Stimulated activated CD8-positive, alpha-beta memory T cell treated with anti-CD3 and anti-CD28 coated beads, Interleukin-15, amount 100 ng/mL, for 1 hour (primary cell): Measurements from ENCODE around the gene GPBP1L1.
"Not testable (repeated sequence)": the region's sequence is repeated elsewhere in the genome, so short reads cannot be mapped to it uniquely, and the experiment has no call there.

Experiments
- DNase-seq: peaks from one replicate; pipeline ENCODE4 v3.0.0-alpha.2; 2020; ENCODE audit warnings: low read depth

The GPBP1L1 gene

GRCh38 chr1:45679123-45679522 is 7.2 kb downstream of the GPBP1L1 start:
- no peak for DNase-seq

DNA sequence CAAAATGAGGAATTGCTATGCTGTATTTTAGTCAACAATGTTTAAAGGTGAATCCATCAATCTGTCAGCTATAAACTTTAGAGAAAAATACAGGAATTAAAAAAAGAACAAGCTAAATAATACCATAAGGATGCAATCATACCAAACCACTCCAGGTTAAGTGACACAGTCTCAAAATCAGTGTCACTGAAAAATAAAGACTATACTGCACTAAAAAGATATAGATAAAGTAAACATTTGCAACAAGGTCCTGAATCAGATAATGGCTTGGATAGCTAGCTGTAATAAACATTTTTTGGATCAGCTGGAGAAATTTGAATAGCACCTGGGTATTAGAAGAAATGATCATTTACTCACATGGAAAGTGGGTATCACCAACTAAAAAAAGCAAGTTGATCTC is 7.8 kb downstream of the GPBP1L1 start:
- no peak for DNase-seq

DNA sequence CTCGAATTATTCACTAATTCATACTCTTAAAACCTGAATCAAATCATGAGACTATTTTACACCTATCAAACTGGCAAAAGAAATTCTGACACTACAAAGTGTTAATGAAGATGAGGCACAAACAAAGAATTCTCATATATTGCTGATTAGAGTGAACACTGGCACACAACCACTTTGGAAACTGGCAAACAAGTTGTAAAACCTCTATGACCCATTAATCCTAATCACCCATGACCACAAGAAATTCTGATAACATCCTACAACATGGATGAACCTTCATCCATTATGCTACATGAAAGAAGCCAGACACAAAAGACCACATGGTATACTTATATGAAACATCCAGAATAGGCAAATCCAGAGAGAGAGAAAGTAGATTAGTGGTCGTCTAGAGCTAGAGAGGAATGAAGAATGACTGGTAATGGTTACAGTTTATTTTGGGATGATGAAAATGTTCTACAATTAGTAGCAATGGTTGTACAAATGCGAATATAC is 8.5 kb downstream of the GPBP1L1 start:
- no peak for DNase-seq

GRCh38 chr1:45676553-45676952 is 9.8 kb downstream of the GPBP1L1 start:
- not testable (repeated sequence) for DNase-seq

DNA sequence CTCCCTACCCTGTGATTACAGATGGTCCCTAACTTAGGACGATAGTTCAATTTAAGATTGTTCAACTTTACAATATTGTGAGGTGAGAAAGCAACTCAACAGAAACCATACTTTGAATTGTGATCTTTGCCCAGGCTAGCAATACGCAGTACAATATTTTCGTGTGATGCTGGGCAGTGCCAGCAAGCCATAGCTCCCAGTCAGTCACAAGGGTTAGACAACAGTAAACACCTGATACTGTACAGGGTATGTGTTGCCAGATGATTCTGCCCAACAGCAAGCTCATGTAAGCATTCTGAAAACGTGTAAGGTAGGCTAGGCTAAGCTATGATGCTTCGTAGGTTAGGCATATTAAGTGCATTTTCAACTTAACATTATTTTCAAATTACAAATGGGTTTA is 11.9 kb downstream of the GPBP1L1 start:
- DNase-seq, result no peak

- DNase-seq, result no peak
These were observed 12.4 kb downstream of the GPBP1L1 start for GRCh38 chr1:45673956-45674355.

GRCh38 chr1:45669859-45670655 is 16.3 kb downstream of the GPBP1L1 start:
- DNase-seq, result no peak

GRCh38 chr1:45669379-45669778 is 17.0 kb downstream of the GPBP1L1 start:
- no peak for DNase-seq

DNA sequence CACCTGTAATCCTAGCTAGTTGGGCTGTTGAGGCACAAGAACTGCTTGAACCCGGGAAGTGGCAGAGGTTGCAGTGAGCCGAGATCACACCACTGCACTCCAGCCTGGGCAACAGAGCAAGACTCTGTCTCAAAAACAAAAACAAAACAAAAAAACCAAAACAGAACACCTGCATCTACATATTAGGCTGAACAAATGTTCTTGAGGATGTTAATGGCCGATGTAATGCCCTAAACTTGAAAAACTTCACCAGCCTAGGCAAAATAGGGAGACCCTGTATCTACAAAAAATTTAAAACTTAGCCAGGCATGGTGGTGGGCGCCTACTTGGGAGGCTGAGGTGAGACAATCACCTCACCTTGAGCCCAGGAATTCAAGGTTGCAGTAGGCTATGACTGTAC is 17.8 kb downstream of the GPBP1L1 start:
- DNase-seq, result no peak

DNA sequence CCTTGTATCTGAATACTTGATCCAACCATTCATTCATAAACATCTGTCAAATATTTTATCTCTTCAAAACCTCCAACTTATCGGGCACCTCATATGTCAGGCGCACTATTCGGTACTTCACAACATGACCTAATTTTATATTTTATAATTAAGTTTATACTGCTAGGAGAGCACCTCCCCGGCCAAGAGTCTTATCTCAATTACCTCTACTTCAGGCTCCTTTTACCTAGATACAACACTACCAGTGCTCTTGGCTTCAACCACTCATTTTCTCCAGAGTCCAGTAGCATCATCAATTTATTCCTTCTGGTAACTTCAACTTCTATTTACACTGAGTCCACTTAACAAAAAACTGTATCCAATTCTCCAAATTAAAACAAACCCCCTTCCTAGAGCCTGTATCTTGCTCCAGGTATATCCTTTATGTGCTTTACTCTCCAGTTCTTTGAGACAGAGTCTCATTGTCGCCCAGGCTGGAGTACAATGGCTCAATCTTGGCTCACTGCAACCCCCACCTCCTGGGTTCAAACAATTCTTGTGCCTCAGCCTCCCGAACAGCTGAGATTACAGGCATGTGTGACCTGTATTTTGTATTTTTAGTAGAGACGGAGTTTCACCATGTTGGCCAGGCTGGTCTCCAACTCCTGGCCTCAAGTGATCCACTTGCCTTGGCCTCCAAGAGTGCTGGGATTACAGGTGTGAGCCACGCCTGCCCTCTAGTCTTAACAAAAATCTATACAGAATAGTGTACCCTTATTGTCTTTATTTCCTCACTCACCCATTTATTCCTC is 18.8 kb downstream of the GPBP1L1 start:
- no peak for DNase-seq

- no peak for DNase-seq
These were observed 19.5 kb downstream of the GPBP1L1 start for GRCh38 chr1:45666836-45667235.

- DNase-seq, result no peak
These were observed 26.0 kb downstream of the GPBP1L1 start for GRCh38 chr1:45660336-45660735.

- no peak for DNase-seq
These were observed 27.1 kb downstream of the GPBP1L1 start for GRCh38 chr1:45659222-45659621.

GRCh38 chr1:45658171-45658570 is 28.2 kb downstream of the GPBP1L1 start:
- no peak for DNase-seq

DNA sequence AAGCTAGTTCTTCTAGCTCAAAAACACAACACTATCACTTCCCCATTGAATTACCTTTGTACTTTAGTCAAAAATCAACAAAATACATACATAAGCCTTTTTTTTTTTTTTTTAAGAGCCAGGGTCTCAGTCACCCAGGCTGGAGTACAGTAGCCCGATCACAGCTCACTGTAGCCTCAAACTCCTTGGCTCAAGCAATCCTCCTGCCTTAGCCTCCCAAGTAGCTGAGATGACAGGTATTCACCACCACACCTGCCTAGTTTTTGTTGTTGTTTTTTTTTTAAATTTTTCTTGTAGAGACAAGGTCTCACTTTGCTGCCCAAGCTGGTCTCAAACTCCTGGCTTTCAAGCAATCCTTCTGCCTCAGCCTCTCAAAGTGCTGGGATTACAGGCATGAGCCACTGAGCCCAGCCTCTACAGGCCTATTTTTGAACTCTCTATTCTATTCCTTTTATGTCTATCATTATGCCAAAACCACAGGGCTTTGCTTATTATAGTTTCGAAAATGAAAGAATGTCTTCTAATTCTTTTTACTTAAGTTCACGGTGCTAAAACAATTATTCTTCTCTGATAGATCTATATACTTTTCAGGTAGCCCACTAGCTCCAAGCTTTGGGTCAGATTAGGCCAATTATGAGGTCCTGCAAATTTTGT is 29.6 kb downstream of the GPBP1L1 start:
- no peak for DNase-seq

DNA sequence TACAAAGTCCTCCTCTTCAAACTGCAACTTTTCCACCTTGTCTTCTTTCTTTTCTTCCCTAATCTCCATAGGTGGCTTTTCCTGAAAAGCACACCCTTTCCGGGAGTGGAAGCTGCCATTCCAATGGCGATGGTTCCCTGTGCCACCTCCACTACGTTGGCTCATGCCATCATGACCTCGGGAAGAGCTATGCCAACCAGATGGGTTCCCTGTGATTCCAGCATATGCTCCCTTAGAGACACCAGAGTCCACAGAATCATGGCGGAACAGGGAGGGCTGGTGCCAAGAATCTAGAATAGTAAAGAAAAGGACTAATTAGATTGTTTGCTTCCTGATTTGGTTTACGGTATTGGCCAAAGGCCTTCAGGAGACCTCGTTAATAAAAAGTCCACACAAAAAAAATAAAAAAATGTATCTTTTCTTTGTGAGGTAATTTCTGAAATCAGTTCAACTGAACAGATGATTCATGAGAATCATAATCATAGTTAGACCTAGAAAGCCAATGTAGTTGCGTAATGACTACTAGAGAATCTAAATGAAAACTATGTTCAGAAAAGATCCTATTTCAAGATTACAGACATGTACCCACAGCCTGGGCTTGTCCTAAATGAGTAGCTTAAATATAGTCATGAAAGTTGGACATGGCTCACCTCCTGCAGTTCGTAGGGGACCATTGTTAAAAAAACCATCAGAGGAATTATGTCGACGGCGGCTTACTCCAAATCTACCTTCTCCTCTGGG is 31.6 kb downstream of the GPBP1L1 start:
- DNase-seq, result no peak

DNA sequence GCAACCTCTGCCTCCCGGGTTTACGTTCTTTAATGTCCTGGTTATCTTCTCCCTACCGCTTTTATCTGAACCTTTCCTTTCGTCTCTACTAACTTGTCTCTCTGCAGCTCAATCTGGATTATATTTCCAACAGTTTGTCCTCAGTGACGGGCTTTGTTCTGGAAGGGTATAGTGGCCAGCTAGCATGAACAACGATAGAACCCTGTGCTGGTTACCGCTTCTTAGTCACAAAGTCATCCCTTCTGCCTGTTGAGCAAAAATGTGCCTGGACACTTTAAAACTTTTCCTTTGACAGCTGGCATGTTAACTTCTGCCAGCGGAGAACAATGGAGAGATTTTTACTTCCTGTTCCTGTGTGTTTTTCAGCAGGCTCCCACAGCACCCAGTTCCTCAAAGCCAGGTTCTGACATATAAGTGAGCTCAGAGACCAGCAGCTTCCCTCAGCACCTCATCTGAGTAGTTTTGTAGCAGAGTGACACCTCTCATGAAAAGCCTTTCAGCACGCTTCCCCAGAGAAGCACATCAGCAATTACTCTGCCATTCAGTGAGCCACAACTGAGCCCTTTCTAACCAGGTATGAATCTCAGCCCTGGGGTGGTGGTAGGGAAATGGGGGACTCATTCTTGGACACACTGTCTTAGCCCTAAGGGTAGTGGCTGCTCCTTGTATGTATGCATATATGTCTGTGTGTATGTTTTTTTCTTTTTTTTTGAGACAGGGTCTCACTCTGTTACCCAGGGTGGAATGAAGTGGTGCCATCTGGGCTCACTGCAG is 38.9 kb downstream of the GPBP1L1 start:
- DNase-seq, result no peak

- DNase-seq, result no peak
These were observed 41.7 kb downstream of the GPBP1L1 start for GRCh38 chr1:45644661-45645060.

- no peak for DNase-seq
These were observed 42.4 kb downstream of the GPBP1L1 start for GRCh38 chr1:45643978-45644377.

DNA sequence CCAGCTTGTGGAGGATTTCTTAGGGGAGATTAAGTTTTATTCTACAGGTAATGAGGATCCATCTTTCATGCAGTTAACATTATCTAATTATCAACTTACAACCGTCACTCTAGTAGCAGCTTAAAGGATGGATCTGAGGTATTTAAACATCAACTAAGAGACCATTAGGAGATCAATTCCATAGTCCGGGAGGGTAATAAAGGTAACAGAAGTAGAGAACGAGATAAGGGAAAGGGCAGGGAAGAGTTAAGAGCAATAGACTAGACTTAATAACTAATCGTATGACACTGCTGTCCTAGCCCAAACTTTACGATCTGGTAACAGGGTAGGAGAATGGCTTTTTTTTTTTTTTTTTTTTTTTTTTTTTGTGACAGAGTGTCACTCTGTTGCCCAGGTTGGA is 43.0 kb downstream of the GPBP1L1 start:
- no peak for DNase-seq

DNA sequence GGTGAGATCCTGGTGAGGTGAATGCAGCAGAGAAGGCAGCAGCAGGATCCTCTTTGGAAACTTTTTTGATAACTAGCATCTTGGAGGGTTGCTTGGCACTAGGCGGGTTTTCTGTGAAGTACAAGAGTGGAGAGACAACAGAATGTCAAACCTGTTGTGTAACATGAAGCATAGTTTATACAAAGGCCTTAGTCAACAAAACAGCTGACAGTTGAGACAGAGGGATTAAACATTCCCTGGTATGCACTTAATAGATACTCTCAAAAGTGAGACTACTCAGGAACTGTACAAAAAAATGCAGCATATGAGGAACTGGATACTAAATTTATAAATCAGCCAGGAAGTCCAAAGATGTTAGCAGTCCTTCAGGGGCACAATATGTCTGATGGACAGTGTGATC is 46.0 kb downstream of the GPBP1L1 start:
- DNase-seq, result no peak
